GM19463 (cell line): ENCODE data around the gene VEZT.
"Not testable (repeated sequence)": the region's sequence is repeated elsewhere in the genome, so short reads cannot be mapped to it uniquely, and the experiment has no call there.

ENCODE experiments used
- ATAC-seq: cut with Tn5 transposase; IDR thresholded peaks from one replicate; pipeline ENCODE4 v1.9.1; 2021; ENCODE audit warnings: mild to moderate bottlenecking, moderate library complexity; ENCODE audit not compliant: unreplicated experiment

VEZT gene

GRCh38 chr12:95217377-95218149 is at the start of gene VEZT, which contains the start of gene FGD6:
Gene VEZT (plus strand): TSS chr12:95217807. CDS start chr12:95217851, 44 bp downstream.
Gene FGD6 (minus strand): TSS chr12:95217467. CDS start chr12:95217240, 227 bp downstream.
- ATAC-seq: peak; percentile 89

- ATAC-seq: no peak
Observed at GRCh38 chr12:95168746-95169145, 48.9 kb upstream of the VEZT start.

- ATAC-seq: no peak
Observed at GRCh38 chr12:95169368-95169767, 48.2 kb upstream of the VEZT start.

- no peak for ATAC-seq
Observed at GRCh38 chr12:95173392-95174251, 44.0 kb upstream of the VEZT start.

- ATAC-seq: no peak
Observed at GRCh38 chr12:95177201-95177768, 40.3 kb upstream of the VEZT start.

GRCh38 chr12:95178136-95178535 is 39.5 kb upstream of the VEZT start:
- ATAC-seq: no peak

- ATAC-seq: no peak
Observed at GRCh38 chr12:95179011-95179410, 38.6 kb upstream of the VEZT start.

- ATAC-seq: no peak
Observed at GRCh38 chr12:95181103-95181502, 36.5 kb upstream of the VEZT start.

- peak; percentile 74 for ATAC-seq
Observed at GRCh38 chr12:95182868-95183415, 34.7 kb upstream of the VEZT start.

GRCh38 chr12:95184121-95184520 is 33.5 kb upstream of the VEZT start:
- ATAC-seq: no peak

- no peak for ATAC-seq
Observed at GRCh38 chr12:95185072-95185471, 32.5 kb upstream of the VEZT start.

GRCh38 chr12:95185854-95186253 is 31.8 kb upstream of the VEZT start:
- ATAC-seq: no peak

- no peak for ATAC-seq
Observed at GRCh38 chr12:95187865-95188415, 29.7 kb upstream of the VEZT start.

- ATAC-seq: no peak
Observed at GRCh38 chr12:95191060-95191696, 26.4 kb upstream of the VEZT start.

GRCh38 chr12:95192271-95192670 is 25.3 kb upstream of the VEZT start:
- ATAC-seq: no peak

GRCh38 chr12:95193139-95193538 is 24.5 kb upstream of the VEZT start:
- ATAC-seq: no peak

- no peak for ATAC-seq
Observed at GRCh38 chr12:95195122-95195521, 22.5 kb upstream of the VEZT start.

GRCh38 chr12:95196875-95197569 is 20.6 kb upstream of the VEZT start:
- not testable (repeated sequence) for ATAC-seq

GRCh38 chr12:95197636-95198035 is 20.0 kb upstream of the VEZT start:
- no peak for ATAC-seq

- peak; percentile 56 for ATAC-seq
Observed at GRCh38 chr12:95198914-95199313, 18.7 kb upstream of the VEZT start.
